T-helper 1 cell treated with Interleukin-12 subunit alpha and Interleukin-12 subunit beta and Interleukin-4 antibody, amounts not matched to agents 30 ng/mL and 1 ng/mL, for 36 hours (primary cell): ENCODE data around the gene DDA1. TPM values are rescaled to one million over a fixed set of nuclear protein-coding genes. Genes with fewer than 3 reads are reported as not detected.
"Not testable (repeated sequence)": the region's sequence is repeated elsewhere in the genome, so short reads cannot be mapped to it uniquely, and the experiment has no call there.

ENCODE experiments used
- intact Hi-C: fragments of 100-400 bp; cut with micrococcal nuclease; formaldehyde crosslinking; loops from one replicate; pipeline ENCODE4 v1.15.1; 2024
- total RNA-seq: library from RNA; stranded (reverse); gene quantifications from 2 replicates; pipeline ENCODE4 v1.2.3, GENCODE V29; 2022

The DDA1 gene
- total RNA-seq, 1 donor from 2014 or later = 45.8 TPM

DNA sequence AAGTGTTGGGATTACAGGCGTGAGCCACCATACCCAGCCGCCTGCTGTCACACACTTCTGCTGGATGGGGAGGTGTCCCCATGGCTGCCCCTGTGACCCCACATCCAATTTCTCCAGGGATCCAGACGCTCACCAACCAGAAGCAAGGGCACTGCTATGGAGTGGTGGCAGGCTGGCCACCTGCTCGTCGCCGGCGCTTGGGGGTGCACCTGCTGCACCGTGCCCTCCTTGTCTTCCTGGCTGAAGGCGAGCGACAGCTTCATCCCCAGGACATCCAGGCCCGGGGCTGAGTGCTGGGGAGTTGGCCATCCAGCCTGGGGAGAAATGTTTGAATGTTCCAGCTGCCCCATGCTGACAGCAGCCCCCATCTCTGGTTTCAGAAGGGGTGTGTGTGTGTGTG lies 23.1 kb upstream of the DDA1 start:
- intact Hi-C loops = no loop called here

DNA sequence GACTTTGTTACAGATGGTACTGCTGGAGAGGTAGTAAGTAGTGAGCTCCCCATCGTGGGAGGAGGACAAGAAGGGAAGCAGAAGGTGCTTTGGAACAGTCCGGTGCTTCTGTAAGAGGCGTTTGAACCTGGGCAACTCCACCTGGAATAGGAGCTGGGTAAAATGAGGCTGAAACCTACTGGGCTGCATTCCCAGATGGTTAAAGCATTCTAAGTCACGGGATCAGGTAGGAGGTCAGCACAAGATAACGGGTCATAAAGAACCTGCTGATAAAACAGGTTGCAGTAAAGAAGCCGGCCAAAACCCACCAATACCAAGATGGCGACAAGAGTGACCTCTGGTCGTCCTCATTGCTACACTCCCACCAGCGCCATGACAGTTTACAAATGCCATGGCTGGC lies 22.6 kb upstream of the DDA1 start:
- intact Hi-C loops = no loop called here

GRCh38 chr19:17289489-17289888 lies 19.9 kb upstream of the DDA1 start:
- intact Hi-C loops = no loop called here

DNA sequence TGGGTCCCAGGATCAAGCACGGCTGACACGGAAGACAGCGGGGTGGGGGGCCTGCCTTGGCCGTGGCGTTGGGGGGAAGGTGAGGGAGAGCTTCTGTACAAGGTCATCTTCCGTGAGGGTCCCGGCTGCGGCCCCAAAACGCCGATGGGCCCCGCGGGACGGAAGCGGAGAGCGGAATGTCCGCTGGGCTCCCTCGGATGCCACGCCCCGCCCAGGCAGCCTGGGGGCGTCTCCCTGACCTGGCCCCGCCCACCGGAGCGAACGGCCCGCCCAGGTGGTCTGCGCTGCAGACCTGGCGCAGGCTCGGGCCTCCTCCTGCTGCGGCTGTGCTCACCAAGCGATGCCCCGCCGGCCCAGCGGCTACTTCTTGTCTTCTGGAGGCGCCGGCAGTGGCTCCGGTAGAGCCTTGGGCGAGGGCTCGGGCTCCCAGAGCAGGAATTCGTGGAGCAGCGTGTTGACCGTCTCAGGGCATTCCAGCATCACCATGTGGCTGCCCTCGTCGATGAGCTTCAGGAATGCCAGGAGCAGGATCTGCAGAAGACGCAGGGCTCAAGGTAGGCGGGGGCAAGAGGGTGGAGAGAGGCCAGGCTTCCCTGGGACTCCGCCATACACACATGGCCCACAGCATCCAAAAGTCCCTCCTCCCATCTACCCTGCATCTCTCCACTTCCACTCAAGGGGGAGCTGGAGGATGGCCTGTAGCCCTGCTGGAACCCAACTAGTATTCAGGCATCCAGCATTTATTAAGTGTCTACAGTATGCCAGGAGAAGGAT lies 16.9 kb upstream of the DDA1 start:
- intact Hi-C loops = loop anchor here (1.0 to 2.0 kb wide), 10 partner anchors 11 to 464 kb away; partner anchors contain the start of genes ABHD8, DDA1, GTPBP3 and SIN3B

DNA sequence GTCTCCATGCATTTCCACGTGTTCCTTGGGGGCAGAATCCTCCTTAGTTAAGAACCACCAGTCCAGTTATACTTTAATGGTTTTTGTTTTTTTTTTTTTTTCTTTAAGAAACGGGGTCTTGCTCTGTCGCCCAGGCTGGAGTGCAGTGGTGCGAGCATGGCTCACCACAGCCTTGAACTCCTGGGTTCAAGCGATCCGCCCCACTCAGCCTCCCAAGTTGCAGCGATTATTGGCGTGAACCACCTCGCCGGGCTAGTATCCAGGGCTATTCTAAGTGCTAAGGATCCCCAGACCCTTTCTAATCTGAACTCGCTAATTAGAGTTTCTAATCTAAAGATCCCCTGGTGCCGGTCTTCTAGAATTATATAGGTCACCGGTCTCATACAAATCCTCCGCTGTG lies 15.8 kb upstream of the DDA1 start:
- intact Hi-C loops = loop anchor here (1.0 to 2.0 kb wide), 2 partner anchors 177 to 465 kb away; partner anchors contain the start of genes SIN3B and SLC27A1

- intact Hi-C loops = no loop called here
Measured at GRCh38 chr19:17294051-17294891, 15.1 kb upstream of the DDA1 start.

- intact Hi-C loops = not testable (repeated sequence)
Measured at GRCh38 chr19:17295551-17295950, 13.8 kb upstream of the DDA1 start.

DNA sequence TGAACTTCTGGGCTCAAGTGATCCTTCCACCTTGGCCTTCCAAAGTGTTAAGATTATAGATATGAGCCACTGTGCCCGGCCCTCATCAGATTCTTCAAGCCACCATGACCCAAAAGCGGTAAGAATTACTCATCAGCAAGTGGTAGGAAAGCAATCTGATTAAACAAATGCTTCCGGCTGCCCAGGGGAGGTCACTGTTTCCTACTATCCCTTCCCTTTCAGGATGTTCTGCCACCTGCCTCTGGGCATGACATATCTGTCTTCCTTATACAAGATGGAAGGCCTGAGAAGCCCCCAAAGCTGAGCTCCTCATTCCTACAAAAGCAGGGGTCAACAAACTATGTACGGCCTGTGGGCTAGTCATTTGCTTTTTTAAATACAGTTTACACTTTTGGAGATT lies 13.1 kb upstream of the DDA1 start:
- intact Hi-C loops = no loop called here

DNA sequence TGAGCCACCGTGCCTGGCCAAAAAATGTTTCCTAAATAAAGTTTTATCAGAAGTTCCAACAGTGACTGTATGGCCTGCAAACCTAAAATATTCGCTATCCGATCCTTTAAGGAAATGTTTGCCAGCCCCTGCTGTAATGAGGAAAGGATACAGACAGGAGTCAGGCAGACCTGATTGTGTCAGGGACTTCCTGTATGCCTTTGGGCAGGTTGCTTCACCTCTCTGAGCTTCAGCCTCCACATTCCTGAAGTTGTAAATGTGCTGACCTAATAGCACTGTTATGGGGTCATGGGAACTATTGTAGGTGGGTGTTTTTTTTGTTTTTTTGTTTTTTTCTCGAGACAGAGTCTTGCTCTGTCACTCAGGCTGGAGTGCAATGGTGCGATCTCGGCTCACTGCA lies 12.4 kb upstream of the DDA1 start:
- intact Hi-C loops = no loop called here

GRCh38 chr19:17300992-17301619 lies 8.3 kb upstream of the DDA1 start:
- intact Hi-C loops = no loop called here

- intact Hi-C loops = loop anchor here (1.0 to 2.0 kb wide), 4 partner anchors 10 to 716 kb away; partner anchors contain the start of genes COLGALT1, HAUS8 and MYO9B
Measured at GRCh38 chr19:17302391-17303166, 6.8 kb upstream of the DDA1 start.

DNA sequence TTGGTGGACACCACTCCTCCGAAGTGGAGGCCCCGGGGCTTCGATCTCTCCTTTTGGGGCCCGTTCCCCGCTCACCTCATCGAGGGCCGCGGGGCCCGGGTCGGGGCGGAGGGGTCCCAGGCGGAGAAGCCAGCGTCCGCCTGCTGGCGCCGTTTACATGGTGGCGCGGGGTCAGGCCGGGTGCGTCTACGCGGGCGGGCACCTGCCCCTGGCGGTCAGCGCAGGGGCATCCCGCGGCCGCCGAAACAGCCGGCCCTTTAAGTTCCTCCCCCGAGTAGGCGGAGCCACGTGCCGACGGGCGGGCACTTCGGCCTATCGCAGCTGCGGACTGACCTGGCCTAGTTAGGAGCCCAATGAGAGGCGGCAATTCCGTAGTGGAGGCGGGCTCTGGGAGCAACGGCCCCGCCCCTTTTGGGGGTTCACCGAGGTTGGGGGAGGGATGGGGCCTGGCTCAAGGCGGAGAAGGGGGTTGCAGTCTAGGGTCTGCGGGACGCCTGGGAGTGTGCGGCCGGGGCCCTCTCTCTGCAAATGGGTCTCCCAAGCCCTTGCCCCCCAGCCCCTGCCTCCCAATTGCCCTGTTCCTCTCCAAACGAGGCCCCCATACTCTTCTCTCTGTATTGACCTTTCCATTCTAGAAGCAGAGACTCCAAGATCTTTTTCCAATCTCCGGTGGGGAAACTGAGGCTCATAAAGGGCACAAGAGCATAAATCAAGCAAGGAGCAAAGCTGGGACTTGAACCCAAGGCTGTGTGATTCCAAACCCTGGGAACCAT lies 6.0 kb upstream of the DDA1 start, which contains the start of gene ABHD8:
Gene ABHD8, minus strand, starts transcription at position 259 of the 773 bp plus-strand sequence. CDS start 1,809 bp downstream, outside the sequence.
- intact Hi-C loops = loop anchor here (1.0 to 2.0 kb wide), 4 partner anchors 11 to 717 kb away; partner anchors contain the start of genes COLGALT1, HAUS8 and MYO9B

DNA sequence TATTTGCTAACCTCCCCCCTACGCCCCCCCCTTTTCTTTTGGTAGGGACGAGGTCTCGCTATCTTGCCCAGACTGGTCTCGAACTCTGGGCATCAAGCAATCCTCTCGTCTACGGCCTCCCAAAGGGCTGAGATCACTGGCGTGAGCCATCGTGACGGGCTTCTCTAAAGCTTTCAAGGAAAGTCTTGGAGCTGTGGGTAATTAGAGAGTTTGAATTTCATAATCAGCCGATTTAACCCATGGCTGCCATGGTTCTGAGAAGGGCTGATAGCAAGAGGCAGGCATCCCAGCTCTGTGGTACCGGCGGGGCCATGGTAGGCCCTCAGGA lies 5.5 kb upstream of the DDA1 start:
- intact Hi-C loops = loop anchor here (1.0 to 2.0 kb wide), 4 partner anchors 12 to 717 kb away; partner anchors contain the start of genes COLGALT1, HAUS8 and MYO9B

- intact Hi-C loops = loop anchor here (1.0 to 5.0 kb wide), 6 partner anchors 37 to 1218 kb away; partner anchors contain the start of genes BABAM1, ELL, OCEL1 and PGLS
Measured at GRCh38 chr19:17304386-17305215, 4.8 kb upstream of the DDA1 start.

- intact Hi-C loops = loop anchor here (1.0 to 5.0 kb wide), 6 partner anchors 38 to 1217 kb away; partner anchors contain the start of genes BABAM1, ELL, OCEL1 and PGLS
Measured at GRCh38 chr19:17305216-17305516, 4.2 kb upstream of the DDA1 start.

DNA sequence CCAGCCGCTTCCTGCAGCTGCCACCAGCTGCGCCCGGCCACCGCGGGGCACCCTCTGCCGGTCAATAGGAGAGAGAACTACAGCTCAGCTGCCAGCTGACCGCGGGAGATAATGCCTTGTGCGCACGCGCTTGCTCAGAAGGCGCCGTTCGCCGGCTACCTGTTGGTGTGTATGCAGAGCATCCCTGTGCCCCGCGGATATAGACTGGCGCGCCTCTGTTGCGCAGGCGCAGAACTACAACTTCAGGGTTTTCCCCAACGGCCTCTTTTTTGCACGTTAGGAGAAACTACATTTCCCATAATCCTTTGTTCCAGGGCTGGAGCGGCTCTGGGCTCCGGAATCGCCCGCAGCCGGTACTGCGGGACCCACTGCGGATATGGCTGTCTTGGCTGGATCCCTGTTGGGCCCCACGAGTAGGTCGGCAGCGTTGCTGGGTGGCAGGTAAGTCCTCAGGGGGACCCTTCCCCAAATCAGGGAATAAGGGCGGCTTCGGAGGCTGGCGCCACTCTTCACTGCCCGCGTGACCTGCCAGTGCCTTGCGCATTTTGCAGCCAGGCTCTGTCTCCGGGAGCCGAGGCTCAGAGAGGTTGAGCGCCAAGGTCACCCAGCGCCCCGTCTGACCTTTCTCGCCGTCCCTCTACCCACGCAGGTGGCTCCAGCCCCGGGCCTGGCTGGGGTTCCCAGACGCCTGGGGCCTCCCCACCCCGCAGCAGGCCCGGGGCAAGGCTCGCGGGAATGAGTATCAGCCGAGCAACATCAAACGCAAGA lies 3.7 kb upstream of the DDA1 start, which contains the start of gene MRPL34:
Gene MRPL34, plus strand, starts transcription at position 356 of the 768 bp plus-strand sequence. Its CDS starts 21 bp downstream, at position 377.
- intact Hi-C loops = loop anchor here (1.0 to 5.0 kb wide), 6 partner anchors 38 to 1217 kb away; partner anchors contain the start of genes BABAM1, ELL, OCEL1 and PGLS

DNA sequence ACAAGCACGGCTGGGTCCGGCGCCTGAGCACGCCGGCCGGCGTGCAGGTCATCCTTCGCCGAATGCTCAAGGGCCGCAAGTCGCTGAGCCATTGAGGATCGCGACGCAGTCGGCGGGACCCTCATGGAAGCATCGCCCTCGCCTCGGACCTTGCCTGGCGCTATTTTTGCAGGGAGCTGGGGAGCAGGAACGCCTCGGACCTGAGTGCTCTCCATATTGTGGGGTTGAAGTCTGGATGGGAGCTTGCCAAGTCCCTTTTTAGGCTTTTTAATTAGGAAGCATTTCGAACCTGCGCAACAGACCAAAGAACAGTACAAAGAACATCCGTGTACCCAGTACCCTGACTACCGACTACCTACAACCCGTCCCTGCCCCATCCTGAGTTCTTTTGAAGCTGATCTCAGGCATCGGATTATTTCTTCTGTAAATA lies 3.1 kb upstream of the DDA1 start:
- intact Hi-C loops = loop anchor here (5.0 kb wide), 2 partner anchors 206 to 1216 kb away; partner anchors contain the start of genes ELL and PGLS
